HuH-7 (cell line): ENCODE data around the gene TST.
A peak's percentile ranks its signal among the peaks of the same experiment; 100 is the strongest.

Source experiments
- DNase-seq: peaks from one replicate; pipeline ENCODE4 v3.0.0; 2011; ENCODE audit warnings: low spot score

The TST gene

DNA sequence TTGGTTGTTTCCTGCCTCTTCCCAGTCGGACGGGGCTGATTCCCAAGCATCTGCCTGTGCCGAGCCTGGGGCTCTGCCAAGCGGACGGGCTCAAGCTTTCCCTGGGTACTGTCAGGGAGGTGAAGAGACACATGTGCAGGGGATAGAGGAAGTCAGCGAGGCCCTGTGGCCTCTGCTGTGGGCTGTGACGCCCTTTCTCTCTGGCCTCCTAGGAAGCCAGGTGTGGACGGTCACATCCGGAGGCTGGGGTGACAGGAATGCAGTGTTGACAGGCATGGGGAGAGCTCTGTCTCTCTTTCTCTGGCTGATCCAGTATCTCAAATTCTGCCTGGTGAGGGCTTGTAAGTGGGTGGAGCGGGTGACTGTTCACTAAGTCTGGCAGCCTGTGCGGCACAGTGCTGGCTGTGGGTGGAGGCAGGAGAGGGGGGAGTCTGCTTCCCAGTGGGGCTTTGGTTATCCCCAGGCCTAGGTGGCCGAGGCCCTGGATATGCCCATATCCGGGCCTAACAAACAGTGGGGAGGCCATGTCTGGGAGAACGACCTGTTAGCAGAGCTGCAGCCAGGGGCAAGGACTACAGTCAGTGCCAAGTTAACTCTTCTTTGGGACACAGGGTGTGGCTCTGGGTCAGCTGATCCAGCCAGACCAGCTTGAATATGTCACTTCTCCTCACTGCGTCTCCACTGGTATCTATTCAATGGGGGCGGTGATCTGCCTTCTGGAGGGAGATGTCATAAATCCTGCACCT lies 34.2 kb upstream of the TST start:
- no peak for DNase-seq

DNA sequence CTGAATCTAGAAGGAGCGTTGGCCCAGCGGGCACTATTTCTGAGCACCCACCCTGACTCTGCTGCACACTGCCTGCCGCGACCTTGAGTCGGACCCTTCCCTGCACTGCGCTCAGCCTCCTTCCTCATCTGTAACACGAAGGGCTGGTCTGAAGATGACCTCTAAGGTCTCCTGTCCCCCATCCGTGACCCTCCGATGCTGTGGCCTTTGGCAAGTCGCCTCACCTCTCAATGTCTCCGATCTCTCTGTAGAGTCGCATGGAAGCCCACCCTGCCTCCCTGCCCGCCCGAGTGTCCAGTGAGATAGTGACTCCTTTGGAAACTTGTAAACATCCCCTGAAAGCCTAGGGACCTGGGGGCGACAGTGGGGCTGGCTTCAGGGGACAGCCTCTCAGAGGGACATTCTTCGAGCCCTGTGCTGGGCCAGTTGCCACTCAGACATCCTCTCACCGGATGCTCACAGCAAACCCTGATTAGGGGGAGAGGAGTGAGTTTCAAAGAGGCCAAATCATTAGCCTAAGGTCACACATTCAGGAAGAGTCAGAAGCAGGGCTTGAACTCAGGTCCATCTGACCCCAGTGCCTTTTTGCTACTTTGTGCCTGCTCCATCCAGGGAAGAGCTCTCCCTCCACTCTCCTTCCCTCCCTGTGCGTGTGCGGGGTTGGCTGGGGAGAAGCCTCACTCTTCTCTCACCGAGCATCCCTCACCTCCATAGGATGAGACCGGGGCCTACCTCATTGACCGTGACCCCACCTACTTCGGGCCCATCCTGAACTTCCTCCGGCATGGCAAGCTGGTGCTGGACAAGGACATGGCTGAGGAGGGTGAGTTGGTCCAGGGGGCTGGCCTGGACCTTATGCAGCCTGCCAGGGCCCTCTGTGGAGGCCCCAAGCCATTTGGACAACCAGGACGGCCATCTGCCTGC lies 33.4 kb upstream of the TST start:
- no peak for DNase-seq

DNA sequence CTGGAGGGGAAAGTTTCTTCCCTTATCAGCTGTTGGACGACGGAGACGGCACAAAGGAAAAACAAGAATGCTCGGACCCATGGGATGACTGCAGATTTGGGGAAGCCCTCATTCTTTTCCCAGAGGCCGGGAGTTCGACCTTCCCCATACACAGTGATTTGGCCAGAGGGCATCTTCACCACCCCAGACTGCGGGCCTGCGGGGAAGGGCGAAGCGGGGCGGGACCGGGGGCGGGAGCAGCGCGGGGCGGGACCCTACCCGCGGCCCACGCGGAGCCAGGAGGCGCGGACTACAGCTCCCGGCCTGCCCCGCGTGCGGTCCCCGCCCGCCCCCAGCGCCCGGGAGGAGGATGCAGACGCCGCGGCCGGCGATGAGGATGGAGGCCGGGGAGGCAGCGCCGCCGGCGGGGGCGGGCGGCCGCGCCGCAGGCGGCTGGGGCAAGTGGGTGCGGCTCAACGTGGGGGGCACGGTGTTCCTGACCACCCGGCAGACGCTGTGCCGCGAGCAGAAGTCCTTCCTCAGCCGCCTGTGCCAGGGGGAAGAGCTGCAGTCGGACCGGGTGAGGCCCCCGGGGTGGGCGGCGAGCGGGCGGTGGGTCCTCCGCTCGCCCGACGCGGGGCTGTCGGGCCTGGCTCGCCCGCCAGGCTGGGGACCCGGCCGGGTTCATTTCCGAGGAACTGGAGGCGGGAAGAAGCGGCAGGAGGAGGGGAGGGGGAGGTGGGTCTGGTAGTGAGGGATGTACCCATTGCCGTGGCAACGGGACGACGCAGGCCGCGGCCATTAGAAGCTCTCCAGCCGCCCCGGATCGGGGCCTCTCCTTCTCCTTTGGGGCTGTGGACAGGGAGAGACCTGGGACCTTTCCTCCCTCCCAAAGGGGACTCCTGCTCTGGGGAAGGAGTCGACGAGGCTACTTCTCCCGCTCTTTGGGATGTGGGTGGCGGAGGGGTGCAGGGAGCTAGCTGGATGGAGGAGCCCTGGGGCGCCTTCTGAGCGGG lies 32.4 kb upstream of the TST start, which contains the start of gene KCTD17:
TSS of gene KCTD17 (plus strand) at position 352 of the 995 bp plus-strand sequence. CDS start at position 371, 19 bp downstream.
- DNase-seq, result peak; percentile 96

DNA sequence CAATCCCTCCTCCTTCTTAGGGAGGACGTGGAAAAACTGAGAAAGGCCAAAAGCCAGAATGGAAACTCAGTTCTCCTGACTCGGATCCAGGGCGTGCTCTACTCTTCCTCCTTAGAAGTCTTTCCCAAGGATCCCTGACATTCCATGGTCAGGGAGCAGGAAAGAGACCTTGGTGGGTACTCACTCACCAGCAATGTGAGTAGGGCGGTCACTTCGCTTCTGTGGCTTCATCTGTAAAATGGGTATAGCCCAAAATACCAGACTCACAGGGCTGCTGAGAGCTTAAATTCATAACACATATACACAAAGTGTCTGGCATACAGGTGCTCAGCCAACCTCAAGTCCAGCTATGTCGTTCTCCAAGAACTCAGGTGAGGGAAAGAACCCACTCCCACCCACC lies 31.7 kb upstream of the TST start:
- no peak for DNase-seq

DNA sequence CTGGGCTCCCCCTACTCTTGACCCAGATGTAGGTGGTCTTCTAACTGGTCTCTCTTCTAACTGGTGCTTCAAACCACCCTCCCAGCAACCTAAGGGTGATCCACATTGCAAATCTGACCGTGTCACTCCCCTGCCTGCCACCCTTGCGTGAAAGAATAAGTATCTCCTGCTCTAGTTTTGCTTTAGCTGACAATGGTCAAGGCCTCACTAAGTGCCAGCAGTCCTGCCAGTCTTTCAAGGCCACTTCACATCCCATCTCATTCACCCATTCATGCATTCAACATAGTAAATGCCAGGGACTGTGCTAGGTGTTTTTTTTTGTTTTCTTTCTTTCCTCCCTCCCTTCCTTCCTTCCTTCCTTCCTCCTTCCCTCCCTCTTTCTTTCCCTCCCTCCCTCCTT lies 30.0 kb upstream of the TST start:
- DNase-seq, result no peak

DNA sequence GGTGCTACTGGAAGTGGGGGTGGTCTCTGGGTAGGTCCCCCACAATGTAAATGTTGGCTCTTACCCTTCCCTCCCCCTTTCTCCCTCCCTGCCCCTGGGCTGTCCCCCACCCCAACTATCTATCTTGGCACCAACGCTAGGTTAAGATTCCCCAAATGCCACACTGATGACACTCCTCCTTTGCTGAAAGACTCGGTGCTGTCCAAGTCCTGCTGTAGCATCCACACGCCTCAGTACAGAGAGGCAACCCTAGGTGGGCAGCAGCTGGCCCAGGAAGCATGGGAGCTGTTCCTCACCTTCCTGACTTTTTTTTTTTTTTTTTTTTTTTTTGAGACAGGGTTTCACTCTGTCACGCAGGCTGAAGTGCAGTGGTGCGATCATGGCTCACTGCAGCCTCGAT lies 28.9 kb upstream of the TST start:
- DNase-seq, result no peak

DNA sequence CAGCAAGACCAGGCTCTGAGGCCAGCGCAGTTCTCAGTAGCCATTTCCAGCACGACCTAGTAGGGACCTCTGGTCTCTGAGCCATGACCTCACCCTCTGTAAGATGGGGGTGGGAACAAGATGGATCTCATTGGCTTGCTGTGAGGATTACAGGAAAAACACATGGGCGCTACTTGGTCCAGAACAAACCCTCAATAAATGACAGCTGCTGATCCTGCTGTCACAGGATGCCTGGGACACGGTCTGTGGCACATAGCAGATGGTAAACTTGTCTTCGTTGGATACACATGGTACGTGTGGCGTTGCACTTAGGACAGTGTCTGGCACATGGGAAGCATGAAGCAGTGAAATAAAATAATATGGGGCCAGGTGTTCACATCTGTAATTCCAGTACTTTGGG lies 27.8 kb upstream of the TST start:
- no peak for DNase-seq

DNA sequence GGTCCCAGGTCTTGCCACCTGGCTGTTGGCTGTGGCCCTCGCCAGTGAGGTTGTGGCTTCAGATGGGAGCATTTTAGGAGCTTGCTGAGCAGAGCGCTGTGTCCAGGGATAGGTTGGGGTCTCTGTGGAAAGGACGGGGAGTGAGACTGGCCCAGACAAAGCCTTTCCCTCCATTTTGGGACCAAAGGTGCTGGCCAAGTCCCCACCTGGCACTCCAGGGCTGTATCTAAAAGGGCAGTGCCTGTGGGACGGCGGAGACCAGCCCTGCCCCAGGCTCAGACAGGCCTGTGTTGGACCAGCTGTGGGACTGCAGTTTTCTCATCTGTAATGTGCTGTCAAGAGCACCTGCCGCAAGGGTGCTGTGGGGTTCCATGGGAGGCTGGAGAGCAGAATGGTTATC lies 27.3 kb upstream of the TST start:
- no peak for DNase-seq

DNA sequence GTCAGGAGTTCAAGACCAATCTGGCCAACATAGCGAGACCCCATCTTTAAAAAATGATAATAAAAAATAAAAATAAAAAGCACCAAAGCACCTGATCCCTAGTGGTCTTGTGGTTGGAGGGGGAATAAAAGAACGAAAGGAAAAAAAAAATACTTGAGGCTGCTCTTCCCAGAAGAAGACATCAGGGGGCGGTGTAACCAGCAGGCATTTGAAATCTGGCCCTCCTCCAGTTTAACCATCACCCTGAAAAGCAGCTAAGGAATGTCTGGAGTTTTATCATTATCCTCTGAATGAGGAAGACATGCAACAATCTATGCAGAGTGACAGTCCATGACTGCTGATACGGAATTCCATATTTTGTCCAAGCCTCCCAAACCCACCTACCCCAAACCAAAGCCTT lies 26.7 kb upstream of the TST start:
- peak; percentile 70 for DNase-seq

DNA sequence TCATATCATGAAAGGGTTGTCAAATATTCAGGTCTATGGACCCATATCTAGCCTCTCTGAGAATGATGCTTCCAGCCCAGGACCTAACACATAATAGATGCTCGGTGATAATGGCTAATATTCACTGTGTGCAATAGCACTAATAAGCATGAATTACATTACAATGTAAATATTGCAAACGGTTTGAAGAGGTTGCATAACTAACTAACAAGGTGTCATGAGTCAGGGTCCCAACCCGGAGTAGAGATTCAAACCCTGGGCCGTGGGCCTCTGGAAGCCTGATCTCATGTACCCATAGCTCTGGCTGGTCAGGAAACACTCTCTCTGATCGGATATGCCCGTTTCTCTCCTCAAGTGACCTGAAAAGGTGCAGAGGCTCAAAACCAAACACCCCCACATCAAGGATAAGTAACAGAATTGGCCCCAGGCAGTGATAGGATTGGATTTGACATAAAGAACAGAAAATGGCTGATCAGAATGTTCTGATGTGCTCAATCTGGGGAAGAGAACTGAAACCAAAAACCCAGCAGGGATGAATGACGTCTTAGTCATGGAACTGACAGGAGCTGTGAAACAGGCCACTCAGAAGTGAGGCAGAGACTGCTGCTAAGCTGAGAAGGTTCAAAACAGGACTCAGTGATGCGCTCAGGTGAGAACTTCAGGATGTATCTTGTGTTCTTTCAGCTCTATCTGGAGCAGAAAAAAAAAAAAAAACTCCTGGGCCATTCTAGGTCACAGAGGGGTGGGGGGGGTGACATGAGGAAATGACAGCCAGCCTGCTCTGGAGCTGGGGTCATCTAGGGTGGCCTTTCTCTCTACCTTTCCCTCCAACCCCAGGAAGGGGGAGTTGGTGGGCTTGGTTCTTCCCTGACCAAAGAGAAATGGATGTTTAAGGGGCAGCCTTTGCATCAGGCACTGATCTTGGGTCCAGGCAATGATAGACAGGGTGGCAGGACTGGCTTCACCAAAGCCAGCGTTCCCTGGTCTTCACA lies 25.7 kb upstream of the TST start:
- no peak for DNase-seq

DNA sequence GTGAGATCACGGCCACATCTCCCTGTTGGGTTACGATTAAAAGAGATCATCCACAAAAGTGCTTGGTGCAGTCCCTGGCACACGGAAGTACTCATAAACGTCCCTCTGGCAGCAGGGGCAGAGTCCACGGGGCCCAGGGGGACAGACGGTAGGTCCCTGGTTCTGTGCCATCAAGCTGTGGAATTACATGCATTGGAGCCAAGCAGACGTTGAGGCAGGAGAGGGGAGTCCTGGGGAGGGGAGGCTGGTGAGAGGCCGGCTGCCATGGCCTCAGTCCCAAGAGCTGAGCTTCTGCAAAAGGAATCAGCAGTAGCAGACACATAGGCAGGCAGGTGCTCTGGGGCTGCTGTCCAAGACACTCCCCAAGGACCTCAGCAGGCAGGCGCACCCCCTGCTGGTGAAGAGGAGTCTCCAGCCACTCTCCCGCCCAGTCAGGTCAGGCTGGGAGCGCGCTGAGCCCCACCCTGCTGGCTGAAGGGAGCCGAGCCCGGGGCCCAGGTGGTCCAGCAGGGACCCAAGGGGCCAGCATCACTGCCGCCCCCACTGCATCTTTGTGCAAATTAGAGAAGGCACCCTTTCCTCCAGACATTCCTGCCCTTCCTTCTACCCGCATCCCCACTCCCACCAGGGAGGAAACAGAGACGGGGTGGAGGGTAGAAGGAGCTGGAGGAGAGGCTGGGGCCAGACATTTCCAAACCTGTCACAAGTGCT lies 24.7 kb upstream of the TST start:
- peak; percentile 92 for DNase-seq

DNA sequence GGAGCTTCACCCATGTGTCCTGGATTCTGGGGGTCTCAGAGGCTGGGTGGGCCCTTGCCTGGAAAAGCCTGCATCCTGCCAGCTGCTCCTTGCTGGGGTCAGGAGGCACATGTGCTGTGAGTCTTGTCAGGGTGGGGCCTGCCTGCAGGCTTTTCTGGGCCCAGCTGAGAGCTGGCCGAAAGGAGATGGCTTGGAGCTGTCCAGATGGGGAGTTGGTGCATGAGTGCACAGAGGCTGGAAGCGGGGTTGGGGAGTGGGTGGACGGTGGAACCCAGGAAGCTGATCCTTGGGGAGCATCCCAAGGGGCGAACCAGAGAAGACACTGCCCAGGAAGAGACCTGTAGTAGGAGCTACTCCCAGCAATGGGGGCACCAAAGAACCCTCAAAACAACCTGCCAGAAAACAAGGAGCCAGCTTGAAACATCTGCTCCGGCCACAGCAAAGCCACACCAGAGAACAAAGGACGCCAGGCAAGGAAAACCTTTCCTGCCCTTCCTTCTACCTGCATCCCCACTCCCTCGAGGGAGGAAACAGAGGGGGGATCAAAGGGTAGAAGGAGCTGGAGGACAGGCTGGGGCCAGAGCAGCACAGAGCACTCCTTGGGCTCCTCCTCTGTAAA lies 24.1 kb upstream of the TST start:
- DNase-seq, result no peak

DNA sequence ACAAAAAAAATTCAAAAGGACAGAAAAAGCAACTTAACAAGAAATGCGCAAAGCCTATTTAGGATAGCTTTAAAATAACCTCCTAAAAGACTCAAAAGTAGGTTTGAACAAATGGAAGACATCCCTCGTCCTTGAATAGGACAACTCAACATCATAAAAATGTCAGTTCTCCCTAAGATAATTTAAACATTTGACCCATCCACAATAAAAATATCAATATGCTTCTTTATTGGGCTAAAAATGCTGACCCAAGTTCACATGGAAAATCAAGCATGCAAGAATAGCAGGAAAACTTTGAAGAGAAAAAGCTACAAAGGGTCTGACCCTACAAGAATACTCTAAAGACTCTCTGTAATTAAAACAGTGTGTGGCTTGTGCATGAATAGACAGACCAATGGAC lies 20.2 kb upstream of the TST start:
- no peak for DNase-seq

DNA sequence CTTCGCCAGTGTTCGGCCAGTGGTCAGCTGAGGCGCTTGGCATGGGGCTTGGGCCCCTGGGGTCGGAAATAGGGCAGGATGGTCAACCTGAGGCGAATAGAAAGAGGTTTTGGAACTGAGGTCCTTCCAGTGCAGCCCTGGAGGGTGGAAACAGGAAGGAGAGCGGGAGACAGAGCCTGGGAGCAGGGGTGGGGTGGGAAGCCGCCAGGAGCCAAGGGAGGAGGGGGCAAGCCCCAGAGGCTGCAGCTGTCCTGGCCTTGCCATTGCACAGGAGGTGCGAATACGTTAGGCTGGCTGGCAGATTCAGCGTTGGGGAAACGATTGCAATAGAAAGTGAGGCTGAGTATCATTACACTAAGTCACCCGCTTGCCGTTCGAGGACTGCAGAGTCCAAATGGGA lies 18.4 kb upstream of the TST start:
- no peak for DNase-seq

DNA sequence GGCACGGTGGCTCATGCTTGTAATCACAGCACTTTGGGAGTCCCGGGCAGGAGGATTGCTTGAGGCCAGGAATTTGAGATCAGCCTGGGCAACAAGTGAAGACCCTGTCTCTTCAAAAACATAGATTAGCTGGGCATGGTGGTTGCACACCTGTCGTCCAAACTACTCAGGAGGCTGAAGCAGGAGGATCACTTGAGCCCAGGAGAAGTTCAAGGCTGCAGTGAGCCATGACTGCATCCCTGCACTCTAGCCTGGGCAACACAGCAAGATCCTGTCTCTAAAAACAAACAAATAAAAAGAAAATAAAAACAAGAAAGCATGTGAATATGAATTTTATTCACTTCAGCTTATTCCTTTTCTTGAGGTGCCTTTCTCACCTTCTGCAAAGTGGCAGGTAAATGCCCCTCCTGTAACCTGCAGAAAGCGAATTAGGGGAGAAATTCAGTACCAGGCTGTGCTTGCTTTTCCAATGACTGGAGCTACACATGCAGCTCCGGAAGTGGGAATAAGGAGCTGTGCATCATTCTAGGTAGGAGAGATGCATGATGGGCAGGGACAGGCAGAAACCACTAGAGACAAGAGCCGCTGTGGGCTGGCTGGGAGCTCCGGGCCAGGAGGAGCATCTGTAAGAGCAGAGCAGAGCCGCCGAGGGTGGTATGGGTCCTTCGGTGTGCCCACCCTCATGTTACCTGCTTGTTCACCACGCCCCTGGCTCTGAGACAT lies 17.6 kb upstream of the TST start:
- no peak for DNase-seq

DNA sequence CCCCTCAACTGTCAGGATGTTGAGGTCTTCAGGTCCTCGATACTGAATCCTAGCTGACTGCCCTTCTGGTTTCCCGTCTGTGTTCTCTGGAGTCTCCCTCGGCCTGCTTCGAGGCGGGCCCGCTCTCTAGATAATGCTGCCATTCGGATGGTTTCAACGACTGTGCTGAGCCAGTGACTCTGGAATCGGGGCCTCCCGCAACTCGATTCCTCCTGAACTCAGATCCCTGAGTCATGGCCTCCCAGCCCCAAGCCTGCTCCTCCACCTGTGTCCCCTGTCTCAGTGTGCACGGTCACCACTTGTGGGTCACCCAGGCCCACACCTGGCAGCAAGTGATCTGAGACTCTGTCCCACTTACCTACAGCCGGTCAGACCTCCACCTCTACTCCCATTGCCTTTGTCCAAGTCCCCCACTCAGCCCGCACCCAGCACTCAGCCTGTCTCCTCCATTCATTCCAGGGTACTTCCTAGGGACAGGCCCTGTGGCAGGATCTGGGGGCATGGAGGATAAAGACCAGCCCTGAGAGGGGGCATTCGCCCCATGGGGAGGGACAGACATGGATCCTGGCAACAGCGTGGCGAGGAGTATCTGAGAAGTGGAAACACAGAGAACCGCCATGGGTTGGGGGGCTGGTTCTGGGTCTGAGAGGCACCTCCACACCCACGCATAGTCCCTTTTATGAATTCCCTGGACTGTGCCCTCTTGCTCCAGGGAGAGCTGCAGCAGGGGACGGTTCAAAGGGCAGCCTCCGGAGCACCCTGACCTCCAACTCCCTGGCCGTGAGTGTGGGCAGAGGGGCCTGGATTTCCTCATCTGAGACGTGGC lies 14.6 kb upstream of the TST start:
- no peak for DNase-seq

DNA sequence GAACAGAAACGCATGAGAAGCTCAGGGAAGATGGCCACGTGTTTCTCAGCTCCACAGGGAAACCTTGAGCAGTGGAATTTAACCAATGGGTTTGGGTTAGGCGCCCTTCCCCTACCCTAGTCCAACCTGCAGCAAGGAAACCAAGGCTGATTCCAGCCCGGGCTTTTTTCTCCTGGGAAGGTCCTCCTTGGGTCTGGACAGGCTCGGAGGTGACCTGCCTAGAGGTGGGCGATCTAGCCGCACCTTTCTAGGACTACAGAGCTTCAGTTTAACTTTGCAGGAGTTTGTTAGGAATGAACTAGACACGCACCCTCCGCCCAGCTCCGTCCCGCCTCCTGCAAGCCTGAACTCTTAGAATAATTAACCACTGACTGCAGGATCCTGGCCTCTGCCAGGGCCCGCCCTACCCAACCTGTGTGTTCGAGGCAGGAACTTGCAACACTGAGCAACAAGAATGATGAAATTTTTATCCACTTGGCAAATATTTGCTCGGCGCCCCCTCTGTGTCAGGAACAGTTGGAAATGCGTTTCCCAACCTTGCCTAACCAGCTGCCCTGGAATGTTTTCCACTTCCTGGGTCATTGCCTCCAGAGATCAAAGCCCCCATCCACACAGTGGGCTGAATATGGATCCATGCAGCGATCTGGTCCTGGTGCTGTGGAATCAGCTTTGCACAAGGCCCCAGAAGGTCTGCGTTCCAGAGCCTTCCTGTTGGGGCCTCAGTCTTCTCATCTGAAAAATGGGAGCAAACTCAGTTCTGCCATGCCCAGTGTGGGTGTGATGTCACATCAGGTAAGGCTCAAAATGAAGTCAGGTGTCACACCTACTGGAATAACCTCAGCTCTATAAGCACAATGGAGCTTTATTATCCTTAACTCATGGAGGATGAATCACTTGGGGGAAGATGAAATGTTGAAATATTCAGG lies 13.6 kb upstream of the TST start:
- DNase-seq, result peak; percentile 91
